ENCODE results near the gene KDM7A. TPM values are rescaled to one million over a fixed set of nuclear protein-coding genes. Genes with fewer than 3 reads are reported as not detected.
A peak's percentile ranks its signal among the peaks of the same experiment; 100 is the strongest.
"Not testable (repeated sequence)": the region's sequence is repeated elsewhere in the genome, so short reads cannot be mapped to it uniquely, and the experiment has no call there.

KDM7A gene
- total RNA-seq, 1 donor from 2014 or later, result 14.8 TPM

GRCh38 chr7:140175221-140176121 lies 1.3 kb downstream of the KDM7A start:
- TF ChIP-seq CTCF (IDR thresholded peaks at IDR 0.05; ENCODE audit: unreplicated experiment), result peak; percentile 59
- Mint-ChIP-seq H3K4me3 (ENCODE audit: unreplicated experiment) (peak overlapping the region; percentile 88), H3K27ac (ENCODE audit: unreplicated experiment) (peak overlapping the region; percentile 81), H3K4me1 (ENCODE audit: unreplicated experiment) (peaks cover 18% of the 10 kb centered on the region), H3K36me3 (ENCODE audit: low read depth, unreplicated experiment) (peaks cover 6% of the 10 kb centered on the region), H3K9me3 (ENCODE audit: unreplicated experiment) (no peaks in the 10 kb centered on the region), H3K27me3 (ENCODE audit: unreplicated experiment) (peaks cover 14% of the 10 kb centered on the region)
- peak; percentile 75 for DNase-seq (ENCODE audit: low spot score)

GRCh38 chr7:140174217-140174616 lies 2.6 kb downstream of the KDM7A start:
- DNase-seq (ENCODE audit: low spot score), result no peak
- Mint-ChIP-seq H3K4me3 (ENCODE audit: unreplicated experiment) (peak overlapping the region; percentile 88), H3K27me3 (ENCODE audit: unreplicated experiment) (peaks cover 14% of the 10 kb centered on the region), H3K27ac (ENCODE audit: unreplicated experiment) (no peak overlapping the region), H3K9me3 (ENCODE audit: unreplicated experiment) (no peaks in the 10 kb centered on the region), H3K4me1 (ENCODE audit: unreplicated experiment) (peaks cover 18% of the 10 kb centered on the region), H3K36me3 (ENCODE audit: low read depth, unreplicated experiment) (peaks cover 6% of the 10 kb centered on the region)
- no peak for TF ChIP-seq CTCF (IDR thresholded peaks at IDR 0.05; ENCODE audit: unreplicated experiment)

- TF ChIP-seq CTCF (IDR thresholded peaks at IDR 0.05; ENCODE audit: unreplicated experiment), result no peak
- Mint-ChIP-seq H3K4me1 (ENCODE audit: unreplicated experiment) (peaks cover 8% of the 10 kb centered on the region), H3K9me3 (ENCODE audit: unreplicated experiment) (no peaks in the 10 kb centered on the region), H3K27ac (ENCODE audit: unreplicated experiment) (no peak overlapping the region), H3K4me3 (ENCODE audit: unreplicated experiment) (no peak overlapping the region), H3K27me3 (ENCODE audit: unreplicated experiment) (peaks cover 7% of the 10 kb centered on the region), H3K36me3 (ENCODE audit: low read depth, unreplicated experiment) (no peaks in the 10 kb centered on the region)
- no peak for DNase-seq (ENCODE audit: low spot score)
Observed at GRCh38 chr7:140170375-140170774, 6.4 kb downstream of the KDM7A start.

GRCh38 chr7:140168816-140169215 lies 8.0 kb downstream of the KDM7A start:
- no peak for TF ChIP-seq CTCF (IDR thresholded peaks at IDR 0.05; ENCODE audit: unreplicated experiment)

GRCh38 chr7:140165422-140165821 lies 11.4 kb downstream of the KDM7A start:
- Mint-ChIP-seq H3K4me3 (ENCODE audit: unreplicated experiment) (no peak overlapping the region), H3K27me3 (ENCODE audit: unreplicated experiment) (no peaks in the 10 kb centered on the region), H3K27ac (ENCODE audit: unreplicated experiment) (no peak overlapping the region), H3K4me1 (ENCODE audit: unreplicated experiment) (peaks cover 6% of the 10 kb centered on the region), H3K36me3 (ENCODE audit: low read depth, unreplicated experiment) (no peaks in the 10 kb centered on the region), H3K9me3 (ENCODE audit: unreplicated experiment) (no peaks in the 10 kb centered on the region)
- no peak for TF ChIP-seq CTCF (IDR thresholded peaks at IDR 0.05; ENCODE audit: unreplicated experiment)
- DNase-seq (ENCODE audit: low spot score), result no peak

More at GRCh38 chr7:140168816-140169215, 8.0 kb downstream of the KDM7A start:
- Mint-ChIP-seq H3K4me1 (ENCODE audit: unreplicated experiment) (peaks cover 3% of the 10 kb centered on the region), H3K4me3 (ENCODE audit: unreplicated experiment) (no peak overlapping the region), H3K9me3 (ENCODE audit: unreplicated experiment) (no peaks in the 10 kb centered on the region), H3K27me3 (ENCODE audit: unreplicated experiment) (no peaks in the 10 kb centered on the region), H3K36me3 (ENCODE audit: low read depth, unreplicated experiment) (no peaks in the 10 kb centered on the region), H3K27ac (ENCODE audit: unreplicated experiment) (no peak overlapping the region)
- DNase-seq (ENCODE audit: low spot score), result no peak

- not testable (repeated sequence) for H3K4me3 Mint-ChIP-seq (ENCODE audit: unreplicated experiment); H3K9me3 Mint-ChIP-seq (ENCODE audit: unreplicated experiment); H3K27me3 Mint-ChIP-seq (ENCODE audit: unreplicated experiment); H3K36me3 Mint-ChIP-seq (ENCODE audit: low read depth, unreplicated experiment); H3K27ac Mint-ChIP-seq (ENCODE audit: unreplicated experiment); DNase-seq (ENCODE audit: low spot score)
- peaks cover 15% of the 10 kb centered on the region for H3K4me1 Mint-ChIP-seq (ENCODE audit: unreplicated experiment)
Observed at GRCh38 chr7:140162081-140162480, 14.7 kb downstream of the KDM7A start.
